Thyroid gland (tissue), 4 donors: ENCODE data around the gene DNAJB12.

ENCODE experiments used
- CTCF ChIP-seq, 6 experiments: fragments of 200-600 bp in 3 of 6; fragments of 450-650 bp in 3 of 6; sonication (generic) in 3 of 6; IDR thresholded peaks; one replicate each; pipeline ENCODE4 v1.5.1; 2016 to 2019; ENCODE audit warnings: antibody characterized with exemption in 6 of 6, mild to moderate bottlenecking in 2 of 6, inconsistent platforms in 1 of 6, moderate library complexity in 1 of 6
- POLR2A ChIP-seq, 2 donors: fragments of 450-650 bp; IDR thresholded peaks; one replicate each; pipeline ENCODE4 v1.6.1; 2017; ENCODE audit warnings: antibody characterized with exemption in 2 of 2, mild to moderate bottlenecking in 2 of 2, moderate library complexity in 1 of 2

DNA sequence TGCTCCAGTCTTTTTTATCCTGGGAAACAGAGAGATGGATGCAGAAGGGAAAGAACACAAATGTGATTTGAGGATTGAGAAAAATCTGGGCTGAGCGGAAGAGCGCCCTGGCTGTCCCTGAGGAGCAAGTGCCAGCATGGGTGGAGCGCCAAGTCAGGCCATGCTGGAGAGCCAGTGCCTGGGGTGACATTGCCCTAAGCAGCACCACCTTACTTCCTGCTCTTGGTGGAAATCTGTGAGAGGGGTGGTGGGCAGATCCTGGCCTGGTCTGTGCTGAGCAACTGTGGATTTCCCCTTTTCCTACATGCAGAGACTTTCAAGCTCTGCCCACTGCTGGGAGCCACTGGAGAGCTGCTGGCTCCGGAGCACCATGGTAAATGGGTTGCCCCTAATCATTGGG is 44.1 kb downstream of the DNAJB12 start:
- TF ChIP-seq CTCF (IDR thresholded peaks at IDR 0.05) (no peak), POLR2A (IDR thresholded peaks at IDR 0.05) (no peak)
